CD4-positive, alpha-beta T cell treated with Interleukin-6 at 100 ng/mL for 8 hours (primary cell): ENCODE measurements around the gene PHF23.

Experiments
- DNase-seq: peaks from one replicate; pipeline ENCODE4 v3.0.0-alpha.2; 2020; ENCODE audit warnings: mixed read lengths, low spot score

PHF23 gene

GRCh38 chr17:7237761-7238419 is 1.4 kb downstream of the PHF23 start:
- DNase-seq: peak; percentile 82

GRCh38 chr17:7237266-7237760 is 1.9 kb downstream of the PHF23 start:
- DNase-seq: no peak

- DNase-seq: no peak
Measured at GRCh38 chr17:7236808-7237207, 2.4 kb downstream of the PHF23 start.

- no peak for DNase-seq
Measured at GRCh38 chr17:7235693-7236665, 3.3 kb downstream of the PHF23 start.

- DNase-seq: peak; percentile 95
Measured at GRCh38 chr17:7234083-7234951, 4.9 kb downstream of the PHF23 start, which contains the start of gene DVL2. TSS of gene DVL2 (minus strand) at chr17:7234517. CDS start at chr17:7234262, 255 bp downstream.

GRCh38 chr17:7233701-7234082 is 5.6 kb downstream of the PHF23 start:
- DNase-seq: no peak

GRCh38 chr17:7232114-7232513 is 7.1 kb downstream of the PHF23 start:
- no peak for DNase-seq

GRCh38 chr17:7229504-7229903 is 9.8 kb downstream of the PHF23 start:
- no peak for DNase-seq

- DNase-seq: no peak
Measured at GRCh38 chr17:7228920-7229319, 10.3 kb downstream of the PHF23 start.

GRCh38 chr17:7226721-7227710 is 12.2 kb downstream of the PHF23 start:
- DNase-seq: no peak

- no peak for DNase-seq
Measured at GRCh38 chr17:7225711-7226331, 13.4 kb downstream of the PHF23 start.

- DNase-seq: no peak
Measured at GRCh38 chr17:7224661-7225111, 14.6 kb downstream of the PHF23 start.

- no peak for DNase-seq
Measured at GRCh38 chr17:7224110-7224509, 15.1 kb downstream of the PHF23 start.

GRCh38 chr17:7223375-7223774 is 15.9 kb downstream of the PHF23 start:
- no peak for DNase-seq

- DNase-seq: no peak
Measured at GRCh38 chr17:7222972-7223292, 16.3 kb downstream of the PHF23 start.

- DNase-seq: no peak
Measured at GRCh38 chr17:7222093-7222971, 16.9 kb downstream of the PHF23 start.

- no peak for DNase-seq
Measured at GRCh38 chr17:7221278-7222092, 17.8 kb downstream of the PHF23 start.

GRCh38 chr17:7220593-7221277 is 18.5 kb downstream of the PHF23 start:
- peak; percentile 69 for DNase-seq
